HG03460 (cell line): ENCODE data around the gene ZMYND15.

Experiments
- ATAC-seq: cut with Tn5 transposase; IDR thresholded peaks from one replicate; pipeline ENCODE4 v1.9.1; 2021; ENCODE audit not compliant: unreplicated experiment

ZMYND15 gene

GRCh38 chr17:4715063-4715744, 24.4 kb upstream of the ZMYND15 start:
- no peak for ATAC-seq

- no peak for ATAC-seq
These were observed 23.6 kb upstream of the ZMYND15 start for GRCh38 chr17:4716081-4716480.

GRCh38 chr17:4717791-4718190, 21.8 kb upstream of the ZMYND15 start:
- ATAC-seq: no peak

- no peak for ATAC-seq
These were observed 21.4 kb upstream of the ZMYND15 start for GRCh38 chr17:4718276-4718675.

- ATAC-seq: no peak
These were observed 20.5 kb upstream of the ZMYND15 start for GRCh38 chr17:4719146-4719545.

- ATAC-seq: no peak
These were observed 19.9 kb upstream of the ZMYND15 start for GRCh38 chr17:4719684-4720221.

GRCh38 chr17:4720787-4721186, 18.8 kb upstream of the ZMYND15 start:
- no peak for ATAC-seq

- no peak for ATAC-seq
These were observed 18.2 kb upstream of the ZMYND15 start for GRCh38 chr17:4721203-4722135.

GRCh38 chr17:4722678-4723240, 16.9 kb upstream of the ZMYND15 start:
- ATAC-seq: no peak

GRCh38 chr17:4724650-4725049, 15.0 kb upstream of the ZMYND15 start:
- ATAC-seq: no peak

- ATAC-seq: no peak
These were observed 13.9 kb upstream of the ZMYND15 start for GRCh38 chr17:4725646-4726310.

- ATAC-seq: no peak
These were observed 11.5 kb upstream of the ZMYND15 start for GRCh38 chr17:4728124-4728523.

- ATAC-seq: no peak
These were observed 6.5 kb upstream of the ZMYND15 start for GRCh38 chr17:4733073-4733531.

- ATAC-seq: no peak
These were observed 4.7 kb upstream of the ZMYND15 start for GRCh38 chr17:4734857-4735475.

- no peak for ATAC-seq
These were observed 3.6 kb upstream of the ZMYND15 start for GRCh38 chr17:4735876-4736651.

GRCh38 chr17:4738136-4739121, 1.2 kb upstream of the ZMYND15 start:
- no peak for ATAC-seq

- ATAC-seq: no peak
These were observed 355 bp downstream of the ZMYND15 start for GRCh38 chr17:4740025-4740351.

- no peak for ATAC-seq
These were observed 951 bp downstream of the ZMYND15 start for GRCh38 chr17:4740584-4740983.

- ATAC-seq: no peak
These were observed 1.9 kb downstream of the ZMYND15 start for GRCh38 chr17:4741544-4741943.
